ENCODE measurements around the gene OSBP2. TPM values are rescaled to one million over a fixed set of nuclear protein-coding genes. Genes with fewer than 3 reads are reported as not detected.

OSBP2 gene
- total and polyA plus RNA-seq, 2 experiments from 2014 or later, result 2.1 to 2.9 TPM

DNA sequence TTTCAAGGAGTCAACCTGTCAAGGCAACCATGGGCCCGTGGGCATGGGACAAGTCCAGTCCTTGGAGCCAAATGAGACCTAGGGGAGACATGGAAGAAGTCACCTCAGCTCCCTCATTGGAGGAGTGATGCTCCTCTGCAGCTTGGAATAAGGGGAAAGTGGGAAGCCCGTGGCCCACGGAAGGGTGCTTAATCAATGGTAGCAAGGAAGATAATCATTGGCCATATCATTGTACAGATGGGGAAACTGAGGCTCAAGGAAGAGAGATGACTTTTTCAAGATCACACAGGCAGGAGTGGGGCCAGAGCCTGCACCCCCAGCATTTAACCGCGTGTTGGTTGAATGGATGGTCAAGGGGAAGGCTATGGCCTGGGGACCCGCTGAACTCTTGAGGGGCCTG, 133.0 kb downstream of the OSBP2 start:
- H3K4me2 ChIP-seq, result no peak overlapping the region
- H3K4me1 ChIP-seq (ENCODE audit: insufficient read depth), result 0 out of 2 replicates have a peak, but pooled peaks cover 5% of the 10 kb centered on the region
- H3K79me2 ChIP-seq (replicated peaks; ENCODE audit: insufficient read depth), result no peaks in the 10 kb centered on the region
- H2AFZ ChIP-seq, result no peak overlapping the region
- Mint-ChIP-seq H3K9me3 (no peaks in the 10 kb centered on the region), H3K27ac (no peak overlapping the region), H3K4me1 (peaks cover 14% of the 10 kb centered on the region), H3K4me3 (no peak overlapping the region), H3K27me3 (ENCODE audit: insufficient read depth, low read depth, poor library complexity) (peaks cover 15% of the 10 kb centered on the region), H3K36me3 (ENCODE audit: low read depth) (no peaks in the 10 kb centered on the region)
- 0 out of 2 replicates have a peak, but pooled peaks cover 3% of the 10 kb centered on the region for H3K9me2 ChIP-seq (ENCODE audit: insufficient read depth)
- TF ChIP-seq, protein P1, sequence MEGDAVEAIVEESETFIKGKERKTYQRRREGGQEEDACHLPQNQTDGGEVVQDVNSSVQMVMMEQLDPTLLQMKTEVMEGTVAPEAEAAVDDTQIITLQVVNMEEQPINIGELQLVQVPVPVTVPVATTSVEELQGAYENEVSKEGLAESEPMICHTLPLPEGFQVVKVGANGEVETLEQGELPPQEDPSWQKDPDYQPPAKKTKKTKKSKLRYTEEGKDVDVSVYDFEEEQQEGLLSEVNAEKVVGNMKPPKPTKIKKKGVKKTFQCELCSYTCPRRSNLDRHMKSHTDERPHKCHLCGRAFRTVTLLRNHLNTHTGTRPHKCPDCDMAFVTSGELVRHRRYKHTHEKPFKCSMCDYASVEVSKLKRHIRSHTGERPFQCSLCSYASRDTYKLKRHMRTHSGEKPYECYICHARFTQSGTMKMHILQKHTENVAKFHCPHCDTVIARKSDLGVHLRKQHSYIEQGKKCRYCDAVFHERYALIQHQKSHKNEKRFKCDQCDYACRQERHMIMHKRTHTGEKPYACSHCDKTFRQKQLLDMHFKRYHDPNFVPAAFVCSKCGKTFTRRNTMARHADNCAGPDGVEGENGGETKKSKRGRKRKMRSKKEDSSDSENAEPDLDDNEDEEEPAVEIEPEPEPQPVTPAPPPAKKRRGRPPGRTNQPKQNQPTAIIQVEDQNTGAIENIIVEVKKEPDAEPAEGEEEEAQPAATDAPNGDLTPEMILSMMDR (conservative IDR thresholded peaks at IDR 0.05; ENCODE audit: low read depth in 2 of 2), result no peak
- no peak for TF ChIP-seq EZH2 (IDR thresholded peaks at IDR 0.05; ENCODE audit: low read depth, unreplicated experiment)
- no peak for TF ChIP-seq ZNF331 (CRISPR knock-in tag; IDR thresholded peaks at IDR 0.05; ENCODE audit: low read depth)
- no peak for TF ChIP-seq POLR2AphosphoS5 (IDR thresholded peaks at IDR 0.05; ENCODE audit: low read depth)
- no peak for TF ChIP-seq ZNF114 (CRISPR knock-in tag; IDR thresholded peaks at IDR 0.05)
- no peaks in the 10 kb centered on the region for H3K36me3 ChIP-seq (ENCODE audit: insufficient read depth)
- H3F3A ChIP-seq (replicated peaks; ENCODE audit: low read depth), result no peaks in the 10 kb centered on the region
- ATAC-seq, result no peak
- H3K27me3 ChIP-seq (ENCODE audit: insufficient read depth), result peaks cover 18% of the 10 kb centered on the region
- H3K27ac ChIP-seq (ENCODE audit: low read depth), result no peak overlapping the region
- DNase-seq (ENCODE audit: low spot score), result no peak
- no peaks in the 10 kb centered on the region for H4K20me1 ChIP-seq (replicated peaks; ENCODE audit: insufficient read depth)
- H3K4me3 ChIP-seq, result no peak overlapping the region

DNA sequence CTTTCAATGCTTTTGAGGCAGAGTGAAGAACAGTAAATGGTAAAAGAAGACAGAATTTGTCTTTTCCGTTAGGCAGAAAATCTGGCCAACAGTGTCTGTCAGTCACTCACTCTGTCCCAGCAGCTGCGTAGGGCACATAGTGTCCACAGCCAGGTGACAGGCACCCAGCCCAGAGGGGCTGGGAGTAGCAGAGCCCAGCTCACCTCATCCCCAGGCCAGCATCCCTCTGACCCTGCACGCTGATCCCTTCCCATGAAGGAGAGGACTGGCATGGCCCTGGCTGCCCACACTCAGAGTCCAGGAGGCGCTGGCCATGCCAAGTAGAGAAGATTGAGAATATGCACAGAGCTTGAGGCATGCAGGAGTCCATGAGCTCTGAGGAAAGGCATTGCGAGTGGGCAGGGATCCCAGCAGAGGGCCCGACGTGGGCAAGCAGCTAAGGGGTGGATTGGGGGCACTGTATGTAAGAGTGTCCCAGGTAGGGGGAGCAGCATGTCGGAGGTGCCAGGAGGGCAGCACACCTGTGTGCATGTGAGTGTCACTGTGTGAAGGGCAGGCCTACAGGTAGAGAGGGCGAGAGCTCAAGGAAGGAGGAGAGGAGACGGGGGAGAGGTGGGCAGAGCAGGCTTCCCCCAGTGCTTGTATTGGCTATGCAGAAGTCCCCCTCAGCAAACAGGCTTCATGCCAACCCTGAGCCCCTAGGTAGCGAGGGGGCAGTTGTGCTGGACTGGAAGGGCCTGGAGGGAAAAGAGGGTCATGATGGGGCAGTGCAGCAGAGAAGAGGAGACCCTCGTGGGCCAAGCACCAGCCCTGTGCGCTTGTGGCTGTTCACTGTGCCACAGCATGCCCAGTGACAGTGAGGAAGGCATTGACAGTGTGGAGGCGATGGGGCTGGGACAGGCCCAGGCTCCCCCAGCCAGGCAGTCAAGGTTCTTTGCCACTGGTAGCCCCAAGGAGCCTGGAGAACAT, 133.8 kb downstream of the OSBP2 start:
- DNase-seq (ENCODE audit: low spot score) (no peak), ATAC-seq (no peak)
- no peak overlapping the region for H3K27ac ChIP-seq (ENCODE audit: low read depth)
- Mint-ChIP-seq H3K36me3 (ENCODE audit: low read depth) (no peaks in the 10 kb centered on the region), H3K4me1 (peaks cover 17% of the 10 kb centered on the region), H3K9me3 (no peaks in the 10 kb centered on the region), H3K27ac (no peak overlapping the region; the same call in 1 of the 2 replicates), H3K4me3 (no peak overlapping the region), H3K27me3 (ENCODE audit: insufficient read depth, low read depth, poor library complexity) (peaks cover 7% of the 10 kb centered on the region)
- no peaks in the 10 kb centered on the region for H3K79me2 ChIP-seq (replicated peaks; ENCODE audit: insufficient read depth)
- H3F3A ChIP-seq (replicated peaks; ENCODE audit: low read depth), result no peaks in the 10 kb centered on the region
- 0 out of 2 replicates have a peak, but pooled peaks cover 5% of the 10 kb centered on the region for H3K4me1 ChIP-seq (ENCODE audit: insufficient read depth)
- H4K20me1 ChIP-seq (replicated peaks; ENCODE audit: insufficient read depth), result 0 out of 2 replicates have a peak, but pooled peaks cover 3% of the 10 kb centered on the region
- no peak overlapping the region for H3K4me2 ChIP-seq
- peaks cover 10% of the 10 kb centered on the region for H3K27me3 ChIP-seq (ENCODE audit: insufficient read depth)
- H3K9me2 ChIP-seq (ENCODE audit: insufficient read depth), result 0 out of 2 replicates have a peak, but pooled peaks cover 3% of the 10 kb centered on the region
- H3K36me3 ChIP-seq (ENCODE audit: insufficient read depth), result no peaks in the 10 kb centered on the region
- H2AFZ ChIP-seq, result no peak overlapping the region
- H3K4me3 ChIP-seq, result no peak overlapping the region
- TF ChIP-seq, protein P2, sequence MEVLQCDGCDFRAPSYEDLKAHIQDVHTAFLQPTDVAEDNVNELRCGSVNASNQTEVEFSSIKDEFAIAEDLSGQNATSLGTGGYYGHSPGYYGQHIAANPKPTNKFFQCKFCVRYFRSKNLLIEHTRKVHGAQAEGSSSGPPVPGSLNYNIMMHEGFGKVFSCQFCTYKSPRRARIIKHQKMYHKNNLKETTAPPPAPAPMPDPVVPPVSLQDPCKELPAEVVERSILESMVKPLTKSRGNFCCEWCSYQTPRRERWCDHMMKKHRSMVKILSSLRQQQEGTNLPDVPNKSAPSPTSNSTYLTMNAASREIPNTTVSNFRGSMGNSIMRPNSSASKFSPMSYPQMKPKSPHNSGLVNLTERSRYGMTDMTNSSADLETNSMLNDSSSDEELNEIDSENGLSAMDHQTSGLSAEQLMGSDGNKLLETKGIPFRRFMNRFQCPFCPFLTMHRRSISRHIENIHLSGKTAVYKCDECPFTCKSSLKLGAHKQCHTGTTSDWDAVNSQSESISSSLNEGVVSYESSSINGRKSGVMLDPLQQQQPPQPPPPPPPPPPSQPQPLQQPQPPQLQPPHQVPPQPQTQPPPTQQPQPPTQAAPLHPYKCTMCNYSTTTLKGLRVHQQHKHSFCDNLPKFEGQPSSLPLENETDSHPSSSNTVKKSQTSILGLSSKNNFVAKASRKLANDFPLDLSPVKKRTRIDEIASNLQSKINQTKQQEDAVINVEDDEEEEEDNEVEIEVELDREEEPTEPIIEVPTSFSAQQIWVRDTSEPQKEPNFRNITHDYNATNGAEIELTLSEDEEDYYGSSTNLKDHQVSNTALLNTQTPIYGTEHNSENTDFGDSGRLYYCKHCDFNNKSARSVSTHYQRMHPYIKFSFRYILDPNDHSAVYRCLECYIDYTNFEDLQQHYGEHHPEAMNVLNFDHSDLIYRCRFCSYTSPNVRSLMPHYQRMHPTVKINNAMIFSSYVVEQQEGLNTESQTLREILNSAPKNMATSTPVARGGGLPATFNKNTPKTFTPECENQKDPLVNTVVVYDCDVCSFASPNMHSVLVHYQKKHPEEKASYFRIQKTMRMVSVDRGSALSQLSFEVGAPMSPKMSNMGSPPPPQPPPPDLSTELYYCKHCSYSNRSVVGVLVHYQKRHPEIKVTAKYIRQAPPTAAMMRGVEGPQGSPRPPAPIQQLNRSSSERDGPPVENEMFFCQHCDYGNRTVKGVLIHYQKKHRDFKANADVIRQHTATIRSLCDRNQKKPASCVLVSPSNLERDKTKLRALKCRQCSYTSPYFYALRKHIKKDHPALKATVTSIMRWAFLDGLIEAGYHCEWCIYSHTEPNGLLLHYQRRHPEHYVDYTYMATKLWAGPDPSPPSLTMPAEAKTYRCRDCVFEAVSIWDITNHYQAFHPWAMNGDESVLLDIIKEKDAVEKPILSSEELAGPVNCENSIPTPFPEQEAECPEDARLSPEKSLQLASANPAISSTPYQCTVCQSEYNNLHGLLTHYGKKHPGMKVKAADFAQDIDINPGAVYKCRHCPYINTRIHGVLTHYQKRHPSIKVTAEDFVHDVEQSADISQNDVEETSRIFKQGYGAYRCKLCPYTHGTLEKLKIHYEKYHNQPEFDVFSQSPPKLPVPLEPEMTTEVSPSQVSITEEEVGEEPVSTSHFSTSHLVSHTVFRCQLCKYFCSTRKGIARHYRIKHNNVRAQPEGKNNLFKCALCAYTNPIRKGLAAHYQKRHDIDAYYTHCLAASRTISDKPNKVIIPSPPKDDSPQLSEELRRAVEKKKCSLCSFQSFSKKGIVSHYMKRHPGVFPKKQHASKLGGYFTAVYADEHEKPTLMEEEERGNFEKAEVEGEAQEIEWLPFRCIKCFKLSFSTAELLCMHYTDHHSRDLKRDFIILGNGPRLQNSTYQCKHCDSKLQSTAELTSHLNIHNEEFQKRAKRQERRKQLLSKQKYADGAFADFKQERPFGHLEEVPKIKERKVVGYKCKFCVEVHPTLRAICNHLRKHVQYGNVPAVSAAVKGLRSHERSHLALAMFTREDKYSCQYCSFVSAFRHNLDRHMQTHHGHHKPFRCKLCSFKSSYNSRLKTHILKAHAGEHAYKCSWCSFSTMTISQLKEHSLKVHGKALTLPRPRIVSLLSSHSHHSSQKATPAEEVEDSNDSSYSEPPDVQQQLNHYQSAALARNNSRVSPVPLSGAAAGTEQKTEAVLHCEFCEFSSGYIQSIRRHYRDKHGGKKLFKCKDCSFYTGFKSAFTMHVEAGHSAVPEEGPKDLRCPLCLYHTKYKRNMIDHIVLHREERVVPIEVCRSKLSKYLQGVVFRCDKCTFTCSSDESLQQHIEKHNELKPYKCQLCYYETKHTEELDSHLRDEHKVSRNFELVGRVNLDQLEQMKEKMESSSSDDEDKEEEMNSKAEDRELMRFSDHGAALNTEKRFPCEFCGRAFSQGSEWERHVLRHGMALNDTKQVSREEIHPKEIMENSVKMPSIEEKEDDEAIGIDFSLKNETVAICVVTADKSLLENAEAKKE (CRISPR knock-in tag; IDR thresholded peaks at IDR 0.05), result no peak
- TF ChIP-seq, protein P1 (conservative IDR thresholded peaks at IDR 0.05; ENCODE audit: low read depth in 2 of 2), result no peak
- TF ChIP-seq, protein P3, sequence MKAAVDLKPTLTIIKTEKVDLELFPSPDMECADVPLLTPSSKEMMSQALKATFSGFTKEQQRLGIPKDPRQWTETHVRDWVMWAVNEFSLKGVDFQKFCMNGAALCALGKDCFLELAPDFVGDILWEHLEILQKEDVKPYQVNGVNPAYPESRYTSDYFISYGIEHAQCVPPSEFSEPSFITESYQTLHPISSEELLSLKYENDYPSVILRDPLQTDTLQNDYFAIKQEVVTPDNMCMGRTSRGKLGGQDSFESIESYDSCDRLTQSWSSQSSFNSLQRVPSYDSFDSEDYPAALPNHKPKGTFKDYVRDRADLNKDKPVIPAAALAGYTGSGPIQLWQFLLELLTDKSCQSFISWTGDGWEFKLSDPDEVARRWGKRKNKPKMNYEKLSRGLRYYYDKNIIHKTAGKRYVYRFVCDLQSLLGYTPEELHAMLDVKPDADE (IDR thresholded peaks at IDR 0.05), result no peak
- no peak for TF ChIP-seq STAT1 (IDR thresholded peaks at IDR 0.05; ENCODE audit: unreplicated experiment)
